NOMO-1 (cell line): ENCODE results near the gene RGN.
A peak's percentile ranks its signal among the peaks of the same experiment; 100 is the strongest.
"Not testable (repeated sequence)": the region's sequence is repeated elsewhere in the genome, so short reads cannot be mapped to it uniquely, and the experiment has no call there.

ENCODE experiments used
- DNase-seq, 2 experiments: peaks; one replicate each; lab custom pipeline; 2025; ENCODE audit not compliant: unreplicated experiment in 2 of 2; lab: John Stamatoyannopoulos, UW

RGN gene

DNA sequence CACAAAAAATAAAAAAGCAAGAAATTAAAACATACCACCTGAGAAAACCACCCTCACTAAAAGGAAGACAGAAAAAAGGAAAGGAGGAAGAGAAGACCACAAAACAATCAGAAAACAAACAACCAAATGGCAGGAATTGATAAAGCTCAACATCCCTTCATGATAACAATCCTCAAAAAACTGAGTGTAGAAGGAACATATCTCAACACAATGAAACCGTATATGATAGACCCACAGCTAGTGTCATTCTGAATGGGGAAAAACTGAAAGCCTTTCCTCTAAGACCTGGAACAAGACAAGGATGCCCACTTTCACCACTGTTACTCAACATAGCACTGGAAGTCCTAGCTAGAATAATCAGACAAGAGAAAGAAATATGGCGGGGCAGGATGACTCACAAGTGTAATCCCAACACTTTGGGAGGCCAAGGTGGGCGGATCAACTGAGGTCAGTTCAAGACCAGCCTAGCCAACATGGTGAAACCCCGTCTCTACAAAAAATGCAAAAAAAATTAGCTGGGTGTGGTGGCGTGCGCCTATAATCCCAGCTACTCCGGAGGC lies 38.4 kb downstream of the RGN start:
- DNase-seq, result not testable (repeated sequence)

DNA sequence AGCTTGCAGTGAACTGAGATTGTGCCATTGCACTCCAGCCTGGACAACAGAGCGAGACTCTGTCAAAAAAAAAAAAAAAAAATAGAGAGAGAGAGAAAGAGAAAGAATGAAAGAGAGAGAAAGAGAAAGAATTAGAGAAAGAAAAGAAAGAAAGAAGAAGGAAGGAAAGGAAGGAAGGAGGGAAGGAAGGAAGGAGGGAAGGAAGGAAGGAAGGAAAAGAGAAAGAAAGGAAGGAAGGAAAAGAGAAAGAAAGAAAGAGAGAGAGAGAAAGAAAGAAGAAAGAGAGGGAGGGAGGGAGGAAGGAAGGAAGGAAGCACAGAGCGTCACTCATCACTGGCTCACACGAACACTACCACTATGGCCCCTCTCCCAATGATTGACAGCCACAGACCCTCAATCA lies 46.2 kb downstream of the RGN start:
- not testable (repeated sequence) for DNase-seq

DNA sequence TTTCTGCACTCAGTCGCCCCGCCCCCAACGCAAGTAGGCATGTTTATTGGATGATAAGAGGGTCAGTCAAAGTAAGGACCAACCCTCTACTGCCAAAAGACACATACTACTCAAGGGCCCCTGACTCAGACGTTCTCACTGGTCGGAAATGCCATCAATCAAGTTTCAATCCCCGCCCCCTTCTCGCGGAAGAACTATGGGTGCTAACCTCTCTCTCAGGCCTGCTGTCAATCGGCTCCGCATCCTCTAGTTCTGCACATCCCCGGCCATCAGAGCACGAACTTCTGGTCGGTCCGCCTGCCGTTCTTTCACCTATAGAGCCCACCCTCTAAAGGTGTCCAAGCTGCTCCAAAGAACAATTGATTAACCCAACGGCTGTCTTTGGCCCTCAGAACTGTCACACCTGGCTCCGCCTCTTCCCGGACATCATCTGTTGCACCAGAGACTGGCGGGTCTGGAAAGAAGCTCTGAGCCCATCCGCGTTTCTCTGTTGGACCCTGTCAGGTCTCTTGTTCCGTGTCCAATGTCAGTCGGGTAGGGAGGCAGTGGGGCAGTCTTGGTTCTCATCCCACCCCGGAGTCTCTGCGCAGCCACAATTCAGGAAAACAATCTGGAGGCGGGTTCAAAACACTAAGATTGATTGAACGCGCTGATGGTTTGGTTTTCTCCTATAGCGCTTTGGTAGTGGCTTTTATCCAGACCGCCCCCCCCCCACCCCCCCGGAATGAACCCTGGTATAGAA lies 51.1 kb downstream of the RGN start:
- peak; percentile 85 to 88 for DNase-seq

DNA sequence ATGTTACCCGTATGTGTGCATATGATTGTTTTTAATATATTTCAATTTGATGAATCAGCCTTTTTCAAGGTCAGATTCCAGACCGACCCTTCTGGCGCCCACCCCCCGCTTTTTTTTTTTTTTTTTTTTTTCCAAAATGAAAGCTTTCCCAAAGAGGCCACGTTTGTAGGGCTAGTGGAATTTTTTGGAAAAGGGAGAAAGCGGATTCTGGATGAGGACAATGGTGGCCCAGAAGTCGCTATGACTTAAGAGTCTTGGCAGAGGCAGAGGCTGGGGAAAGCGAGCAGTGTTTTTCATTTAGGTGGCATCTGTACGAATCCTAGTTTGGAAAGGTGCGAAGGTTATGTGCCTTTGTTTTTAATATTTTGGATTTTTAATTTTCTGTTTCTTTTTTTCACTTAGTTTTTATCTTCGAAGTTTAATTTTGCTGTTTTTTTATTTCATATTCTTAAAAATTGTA lies 51.7 kb downstream of the RGN start:
- no peak for DNase-seq

DNA sequence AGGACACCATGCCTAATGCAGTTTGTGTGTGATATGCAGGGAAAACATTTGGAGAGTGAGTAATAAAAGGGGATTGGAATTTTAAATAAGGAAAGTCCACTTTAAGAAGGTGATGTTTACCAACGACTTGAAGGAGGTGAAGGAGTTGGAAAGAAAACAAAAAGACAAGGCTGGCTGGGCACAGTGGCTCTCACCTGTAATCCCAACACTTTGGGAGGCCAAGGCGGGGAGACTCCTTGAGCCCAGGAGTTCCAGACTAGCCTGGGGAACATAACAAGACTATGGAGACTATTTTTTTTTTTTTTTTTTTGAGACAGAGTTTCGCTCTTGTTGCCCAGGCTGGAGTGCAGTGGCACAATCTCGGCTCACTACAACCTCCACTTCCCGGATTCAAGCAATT lies 55.2 kb downstream of the RGN start:
- DNase-seq, result no peak

DNA sequence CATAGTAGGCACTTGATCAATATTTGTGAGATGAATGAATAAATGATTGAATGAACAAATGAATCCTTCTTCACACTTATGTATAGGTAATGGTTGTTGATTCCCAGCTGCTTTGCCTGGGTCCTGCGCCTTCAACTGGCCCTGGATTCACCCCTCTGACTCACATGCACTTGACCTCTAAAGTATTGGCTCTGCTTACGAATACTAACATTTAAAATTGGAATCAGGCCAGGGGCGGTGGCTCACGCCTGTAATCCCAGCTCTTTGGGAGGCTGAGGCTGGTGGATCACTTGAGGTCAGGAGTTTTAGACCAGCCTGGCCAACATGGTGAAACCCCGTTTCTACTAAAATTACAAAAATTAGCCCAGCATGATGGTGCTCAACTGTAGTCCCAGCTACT lies 57.4 kb downstream of the RGN start:
- not testable (repeated sequence) for DNase-seq

DNA sequence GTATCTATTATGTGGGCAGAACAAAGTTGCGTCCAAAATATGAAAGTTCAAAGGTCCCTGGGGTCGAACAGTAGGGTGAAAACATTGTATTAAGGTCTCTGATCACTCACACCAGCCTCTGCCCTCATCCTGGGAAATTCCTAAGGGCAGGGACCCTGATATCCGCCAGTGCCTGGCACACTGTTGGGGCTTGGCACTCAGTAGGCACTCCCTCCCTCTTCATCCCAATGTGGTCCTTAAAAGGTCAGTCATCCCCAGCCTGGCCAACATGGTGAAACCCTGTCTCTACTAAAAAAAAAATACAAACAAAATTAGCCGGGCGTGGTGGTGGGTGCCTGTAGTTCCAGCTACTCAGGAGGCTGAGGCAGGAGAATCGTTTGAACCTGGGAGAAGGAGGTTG lies 59.9 kb downstream of the RGN start:
- DNase-seq, result no peak
